ENCODE data around the gene ACAD9.
"Not testable (repeated sequence)": the region's sequence is repeated elsewhere in the genome, so short reads cannot be mapped to it uniquely, and the experiment has no call there.

Gene ACAD9

GRCh38 chr3:128879125-128879969, at the start of gene ACAD9:
ACAD9 (plus strand) TSS chr3:128879620; CDS start chr3:128879692, 72 bp downstream.
- DNase-seq (ENCODE audit: low spot score): peak; percentile 98

DNA sequence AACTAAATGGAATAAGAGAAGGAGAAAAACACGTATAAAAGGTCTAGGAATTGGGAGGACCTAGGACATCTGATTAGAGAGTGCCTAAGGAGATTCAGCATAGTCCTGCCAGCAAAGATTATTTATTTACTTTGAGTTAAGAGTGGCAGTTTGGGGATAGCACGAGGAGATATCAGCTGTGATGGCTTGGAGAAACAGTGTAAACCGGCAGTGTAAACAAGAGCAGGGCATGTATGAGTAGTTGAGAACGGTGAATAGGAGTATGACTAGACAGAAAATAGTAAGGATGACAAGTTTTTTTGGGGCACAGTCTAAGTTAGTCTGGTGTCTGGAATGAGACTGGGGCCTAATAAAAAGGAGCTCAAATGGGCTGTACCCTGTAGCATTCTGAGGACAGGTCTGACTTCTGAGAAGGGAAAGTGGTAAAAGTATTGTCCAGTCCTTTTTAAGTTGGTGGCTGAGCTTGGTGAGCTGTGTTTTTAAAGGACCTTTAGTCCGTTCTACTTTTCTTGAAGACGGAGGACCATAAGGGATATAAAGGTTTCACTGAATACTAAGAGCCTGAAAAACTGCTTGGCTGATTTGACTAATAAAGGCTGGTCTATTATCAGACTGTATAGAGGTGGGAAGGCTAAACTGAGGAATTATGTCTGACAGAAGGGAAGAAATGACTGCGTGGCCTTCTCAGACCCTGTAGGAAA, 49.3 kb upstream of the ACAD9 start:
- DNase-seq (ENCODE audit: low spot score): not testable (repeated sequence)

GRCh38 chr3:128830762-128831161, 48.7 kb upstream of the ACAD9 start:
- DNase-seq (ENCODE audit: low spot score): not testable (repeated sequence)

DNA sequence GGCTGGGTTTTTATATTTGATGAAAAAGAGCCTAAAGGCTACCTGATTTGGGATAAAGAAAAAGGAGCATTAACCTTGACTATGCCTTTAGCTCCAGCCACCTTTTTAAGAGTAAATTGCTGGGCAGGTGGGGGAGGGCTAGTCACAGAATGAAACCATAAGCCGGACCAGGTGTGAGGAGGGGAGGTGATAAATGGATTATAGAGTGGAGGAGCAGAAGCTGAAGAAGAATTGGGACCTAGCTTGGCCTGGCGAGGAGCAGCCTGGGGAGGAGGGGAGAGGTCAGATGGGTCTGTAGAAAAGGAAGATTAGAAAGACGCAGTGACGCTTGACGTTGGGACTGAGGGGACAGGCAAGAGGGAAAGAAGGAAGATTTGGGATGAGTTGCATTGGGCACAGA, 46.4 kb upstream of the ACAD9 start:
- DNase-seq (ENCODE audit: low spot score): not testable (repeated sequence)

- no peak for DNase-seq (ENCODE audit: low spot score)
These were observed 44.3 kb upstream of the ACAD9 start for GRCh38 chr3:128835096-128835495.

- DNase-seq (ENCODE audit: low spot score): no peak
These were observed 37.2 kb upstream of the ACAD9 start for GRCh38 chr3:128841926-128842920.

- no peak for DNase-seq (ENCODE audit: low spot score)
These were observed 34.9 kb upstream of the ACAD9 start for GRCh38 chr3:128844502-128844901.

- DNase-seq (ENCODE audit: low spot score): no peak
These were observed 34.2 kb upstream of the ACAD9 start for GRCh38 chr3:128845119-128845777.

DNA sequence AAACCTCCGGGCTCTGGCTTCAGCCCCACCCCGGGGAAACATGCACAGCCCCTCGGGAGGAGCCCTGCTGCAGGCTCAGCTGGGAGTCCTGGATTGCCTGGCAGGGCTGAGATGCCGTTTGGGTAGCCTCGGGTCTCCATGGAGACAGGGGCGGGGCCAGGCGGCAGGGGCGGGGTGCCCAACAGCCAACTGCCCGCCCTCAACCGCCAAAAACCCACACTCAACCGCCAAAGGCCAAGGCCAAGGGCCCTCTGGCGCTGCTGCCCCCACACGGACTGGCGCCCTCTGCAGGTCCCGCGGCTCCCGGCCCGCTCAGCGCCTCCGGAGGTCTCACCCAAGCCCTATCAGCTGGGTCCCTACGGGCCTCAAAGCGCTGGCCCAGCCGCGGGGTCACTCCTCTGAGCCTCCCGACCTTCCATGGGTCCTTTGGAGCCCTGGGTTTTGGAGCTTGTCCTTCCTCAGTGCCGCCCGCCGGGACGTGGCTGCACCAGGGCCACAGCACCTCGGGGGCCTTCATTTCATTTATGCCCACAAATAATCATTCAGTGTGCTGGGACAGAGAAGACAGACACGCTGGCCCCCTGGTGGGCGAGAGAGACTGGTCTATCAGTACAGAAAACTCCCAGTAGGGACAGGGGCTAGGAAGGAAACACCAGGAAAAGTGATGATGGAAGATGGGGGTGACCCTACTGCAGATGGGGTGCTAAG, 33.5 kb upstream of the ACAD9 start:
- peak; percentile 89 for DNase-seq (ENCODE audit: low spot score)

GRCh38 chr3:128846486-128846891, 32.9 kb upstream of the ACAD9 start:
- DNase-seq (ENCODE audit: low spot score): no peak

- no peak for DNase-seq (ENCODE audit: low spot score)
These were observed 31.6 kb upstream of the ACAD9 start for GRCh38 chr3:128847666-128848370.

DNA sequence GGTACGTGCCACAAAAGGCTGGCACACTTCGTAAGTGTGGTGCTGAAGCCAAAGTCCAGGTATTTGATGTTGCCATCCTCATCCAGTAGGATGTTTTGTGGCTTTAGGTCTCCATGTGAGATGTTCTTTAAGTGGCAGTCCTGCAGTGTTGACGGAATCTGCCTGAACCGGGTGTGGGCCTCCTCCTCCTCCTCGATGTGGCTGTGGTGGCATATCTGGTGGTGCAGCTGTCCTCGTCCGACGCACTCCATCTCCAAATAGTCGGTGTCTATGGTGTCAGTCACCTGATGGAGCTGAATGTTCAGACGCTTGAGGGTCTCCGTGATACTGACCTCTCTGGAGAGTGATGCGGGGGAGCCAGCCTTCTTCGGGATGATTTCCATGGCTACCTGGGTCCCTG, 30.5 kb upstream of the ACAD9 start:
- no peak for DNase-seq (ENCODE audit: low spot score)

DNA sequence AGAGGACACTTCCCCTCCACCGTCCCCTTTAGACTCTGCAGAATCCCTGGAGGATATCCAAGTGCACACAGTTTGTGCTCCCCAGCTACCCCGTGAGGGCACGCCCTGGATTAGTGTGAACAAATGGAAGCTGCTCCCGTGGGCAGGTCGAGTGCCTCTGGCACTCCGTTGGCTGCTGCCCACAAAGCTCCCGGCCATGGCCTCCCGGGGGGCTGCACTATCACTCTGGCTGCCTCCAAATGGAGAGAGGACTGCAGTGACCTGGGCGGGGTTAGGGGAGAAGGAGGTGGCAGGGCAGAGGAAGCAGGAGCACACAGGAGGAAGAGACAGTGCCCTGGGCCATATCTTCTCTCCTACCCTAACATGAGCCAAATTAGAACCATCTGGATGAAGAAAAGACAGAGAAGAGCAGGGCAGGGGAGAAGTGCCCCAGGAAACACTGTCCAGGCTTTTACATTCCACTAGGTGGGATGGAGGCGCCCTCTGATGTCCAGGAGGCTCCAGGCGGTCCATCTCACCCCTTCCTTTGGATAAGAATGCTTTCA, 29.4 kb upstream of the ACAD9 start:
- no peak for DNase-seq (ENCODE audit: low spot score)

GRCh38 chr3:128850544-128850943, 28.9 kb upstream of the ACAD9 start:
- no peak for DNase-seq (ENCODE audit: low spot score)

GRCh38 chr3:128851601-128852000, 27.8 kb upstream of the ACAD9 start:
- no peak for DNase-seq (ENCODE audit: low spot score)

DNA sequence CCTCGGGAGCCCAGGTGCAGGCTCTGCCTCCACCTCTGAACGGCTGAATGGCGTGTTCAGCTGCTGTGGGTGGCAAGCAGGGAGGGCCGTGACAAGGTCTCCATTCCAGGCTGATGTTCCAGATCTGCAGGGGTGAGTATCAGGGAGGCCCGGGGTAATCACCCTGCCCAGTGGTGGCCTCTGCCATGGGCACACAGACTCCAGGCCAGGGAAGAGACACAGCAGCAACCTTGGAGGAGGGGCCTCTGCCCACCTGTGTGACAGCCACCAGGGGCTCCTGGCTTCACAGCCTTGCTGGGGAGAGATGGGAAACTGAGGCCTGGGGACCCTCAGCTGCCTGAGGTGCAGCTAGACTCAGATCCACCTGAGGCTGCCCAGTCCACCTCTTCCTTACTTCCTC, 25.6 kb upstream of the ACAD9 start:
- no peak for DNase-seq (ENCODE audit: low spot score)

- no peak for DNase-seq (ENCODE audit: low spot score)
These were observed 24.9 kb upstream of the ACAD9 start for GRCh38 chr3:128854475-128854874.

GRCh38 chr3:128855569-128855968, 23.9 kb upstream of the ACAD9 start:
- DNase-seq (ENCODE audit: low spot score): no peak

- no peak for DNase-seq (ENCODE audit: low spot score)
These were observed 21.3 kb upstream of the ACAD9 start for GRCh38 chr3:128858167-128858566.

DNA sequence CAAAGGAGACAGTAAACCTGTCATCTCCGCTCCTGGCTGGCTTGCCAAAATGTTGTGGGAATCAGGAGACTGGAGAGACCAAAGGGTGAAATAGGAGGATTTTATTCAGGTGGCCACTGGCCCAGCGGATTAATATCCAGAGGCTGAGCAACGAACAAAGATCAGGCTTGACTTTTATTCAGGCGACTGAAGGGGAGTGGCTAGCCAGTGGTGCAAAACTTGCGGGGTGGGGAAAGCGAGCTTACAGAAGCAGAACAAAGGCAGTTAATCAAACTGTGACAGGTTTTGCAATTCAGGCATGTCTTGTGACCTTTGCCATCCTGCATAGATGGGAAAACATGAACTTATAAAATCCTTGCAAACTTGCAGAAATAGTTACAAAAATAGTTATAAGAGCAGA, 19.8 kb upstream of the ACAD9 start:
- no peak for DNase-seq (ENCODE audit: low spot score)
